HG03442 (cell line): ENCODE data around the gene GVQW3.

Experiments used
- ATAC-seq: cut with Tn5 transposase; IDR thresholded peaks from one replicate; pipeline ENCODE4 v1.9.1; 2021; ENCODE audit warnings: mild to moderate bottlenecking, moderate library complexity; ENCODE audit not compliant: unreplicated experiment

The GVQW3 gene

DNA sequence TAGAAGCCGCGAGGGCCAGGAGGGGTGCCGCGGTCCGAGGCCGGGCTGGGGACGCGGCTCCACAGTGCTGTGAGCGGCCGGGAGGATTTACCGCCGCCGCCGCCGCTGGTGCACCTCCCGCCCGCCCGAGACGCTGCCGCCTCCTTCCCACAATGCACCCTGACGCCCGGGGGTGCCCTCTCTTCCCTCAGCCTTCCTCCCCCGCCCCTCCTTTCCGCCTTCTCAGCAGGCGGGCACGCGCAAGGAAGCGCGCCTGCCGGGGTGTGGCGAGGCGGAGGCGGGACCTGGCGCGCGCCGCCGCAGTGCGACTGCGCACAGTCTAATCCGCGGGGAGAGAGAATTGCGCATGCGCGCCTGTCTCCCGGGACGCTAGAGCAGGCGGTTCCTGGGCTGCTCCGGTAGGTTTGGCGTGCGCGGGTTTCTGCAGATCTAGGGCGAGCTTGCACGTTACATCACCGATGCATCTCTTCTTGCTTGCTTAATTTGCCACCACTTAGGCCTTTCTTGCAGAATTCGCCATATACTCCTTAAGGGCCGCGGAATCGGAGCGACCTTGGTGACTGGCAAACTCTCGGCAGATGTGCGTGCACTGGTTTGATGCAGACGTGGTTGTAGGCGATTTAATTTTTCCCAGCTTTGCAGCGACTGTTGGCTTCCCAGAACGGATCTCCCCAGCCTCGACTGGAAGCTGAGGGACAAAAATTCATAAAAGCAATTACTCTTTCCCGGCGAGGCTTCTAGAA, at the start of gene GVQW3, which contains the start of gene THAP12:
TSS of gene GVQW3 (plus strand) at position 347 of the 743 bp plus-strand sequence. CDS start 506 bp downstream, outside the sequence.
TSS of gene THAP12 (minus strand) at position 156 of the 743 bp plus-strand sequence. CDS start 296 bp downstream, outside the sequence.
- peak; percentile 66 for ATAC-seq

DNA sequence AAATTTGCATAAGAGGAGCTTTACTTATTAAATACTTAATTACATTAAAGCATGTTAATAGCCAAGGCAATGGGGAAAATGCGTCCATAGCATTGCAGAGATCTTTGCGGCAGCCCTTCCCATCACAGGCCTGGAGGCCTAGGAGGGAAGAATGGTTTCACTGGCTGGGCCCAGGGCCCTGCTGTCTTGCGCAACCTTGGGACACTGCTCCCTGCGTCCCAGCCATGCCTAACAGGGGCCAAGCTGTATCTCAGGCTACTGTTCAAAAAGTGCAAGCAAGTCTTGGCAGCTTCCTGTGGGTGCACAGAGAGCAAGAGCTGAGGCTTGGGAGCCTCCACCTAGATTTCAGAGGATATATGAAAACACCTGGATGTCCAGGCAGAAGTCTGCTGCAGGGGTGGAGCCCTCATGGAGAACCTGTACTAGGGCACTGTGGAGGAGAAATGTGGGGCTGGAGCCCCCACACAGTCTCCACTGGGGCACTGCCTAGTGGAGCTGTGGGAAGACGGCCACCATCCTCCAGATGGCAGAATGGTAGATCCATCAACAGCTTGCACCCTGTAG, 46.2 kb upstream of the GVQW3 start:
- ATAC-seq: no peak

DNA sequence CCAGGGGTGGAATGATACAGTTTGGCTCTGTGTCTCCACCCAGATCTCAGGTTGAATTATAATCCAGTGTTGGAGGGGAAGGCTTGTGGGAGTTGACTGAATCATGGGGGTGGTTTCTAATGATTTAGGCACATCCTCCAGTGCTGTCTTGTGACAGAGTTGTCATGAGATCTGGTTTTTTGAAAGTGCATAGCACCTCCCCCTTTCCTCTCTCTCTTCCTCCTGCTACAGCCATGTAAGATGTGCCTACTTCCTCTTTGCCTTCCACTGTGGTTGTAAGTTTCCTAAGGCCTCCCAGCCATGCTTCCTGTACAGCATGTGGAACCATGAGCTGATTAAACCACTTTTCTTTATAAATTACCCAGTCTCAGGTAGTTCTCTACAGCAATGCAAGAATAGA, 45.3 kb upstream of the GVQW3 start:
- no peak for ATAC-seq

DNA sequence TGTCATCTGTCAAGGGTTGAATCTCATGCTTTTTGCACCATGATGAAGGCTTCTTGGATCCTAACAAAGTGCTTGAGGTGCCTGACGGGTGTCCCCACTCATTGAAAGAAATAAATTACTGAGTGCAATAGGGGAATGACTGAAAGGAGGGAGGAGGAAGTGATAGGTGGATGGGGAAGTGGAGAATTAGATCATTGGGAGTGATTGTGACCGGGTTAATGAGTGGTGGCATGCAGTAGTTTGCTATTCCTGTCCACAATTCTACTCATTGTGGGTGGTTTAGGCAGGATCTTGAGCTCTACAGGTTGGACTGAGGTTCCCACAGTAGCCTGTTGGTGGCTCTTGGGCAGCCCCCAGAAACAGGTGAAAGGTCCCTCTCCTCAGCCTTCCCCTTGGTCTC, 44.5 kb upstream of the GVQW3 start:
- ATAC-seq: no peak

DNA sequence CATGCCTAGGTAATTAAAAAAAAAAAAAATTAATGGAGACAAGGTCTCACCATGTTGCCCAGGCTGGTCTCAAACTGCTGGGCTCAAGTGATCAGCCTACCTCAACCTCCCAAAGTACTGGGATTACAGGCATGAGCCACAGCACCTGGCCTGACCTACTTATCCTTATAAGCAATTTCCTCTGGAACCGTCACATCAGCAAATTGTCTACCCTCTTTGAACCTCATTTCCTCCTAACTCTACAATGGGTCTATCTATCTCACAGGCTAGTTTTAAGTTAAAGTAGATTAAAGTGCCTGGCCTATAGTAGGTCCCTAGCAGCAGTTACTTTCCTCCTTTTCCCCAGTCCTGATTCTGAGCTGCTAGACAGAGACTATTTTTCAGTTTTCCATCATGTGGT, 43.7 kb upstream of the GVQW3 start:
- no peak for ATAC-seq

DNA sequence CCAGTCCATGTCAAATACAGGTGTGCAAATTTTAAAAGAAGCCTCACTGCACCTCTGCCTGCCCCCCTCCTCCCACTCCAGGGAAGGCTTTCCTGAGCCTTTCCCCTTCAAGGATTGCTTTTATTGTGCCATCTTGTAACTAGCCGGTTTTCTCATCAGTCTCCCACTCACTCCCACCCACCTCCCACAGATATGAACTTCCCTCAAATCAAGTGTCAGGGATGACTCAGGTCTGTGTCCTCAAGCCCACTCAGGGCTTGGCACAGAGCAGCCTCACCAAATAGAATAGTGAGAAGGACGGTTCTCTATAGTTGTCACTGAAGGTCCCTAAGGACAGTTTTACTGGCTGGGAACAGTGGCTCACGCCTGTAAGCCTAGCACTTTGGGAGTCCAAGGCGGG, 43.2 kb upstream of the GVQW3 start:
- ATAC-seq: no peak

DNA sequence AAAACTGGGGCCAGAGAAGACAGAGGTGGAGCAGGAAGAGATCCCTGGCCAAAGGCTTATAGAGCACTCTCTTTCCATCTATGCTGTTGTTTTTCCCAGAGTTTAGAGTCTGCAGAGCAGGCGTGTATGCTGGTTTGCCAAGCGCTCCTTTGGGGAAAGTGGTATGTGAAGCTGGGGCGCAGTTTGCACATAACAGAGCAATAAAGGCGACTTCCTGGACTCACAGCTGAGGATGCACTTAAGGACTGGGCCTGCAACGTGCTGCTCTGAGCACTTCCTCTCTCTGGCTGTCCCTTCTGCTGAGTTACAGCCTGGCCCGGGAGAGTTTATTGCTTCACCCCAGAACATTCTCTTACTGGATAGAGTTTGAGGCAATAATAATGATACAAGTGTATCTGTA, 41.9 kb upstream of the GVQW3 start:
- ATAC-seq: no peak

DNA sequence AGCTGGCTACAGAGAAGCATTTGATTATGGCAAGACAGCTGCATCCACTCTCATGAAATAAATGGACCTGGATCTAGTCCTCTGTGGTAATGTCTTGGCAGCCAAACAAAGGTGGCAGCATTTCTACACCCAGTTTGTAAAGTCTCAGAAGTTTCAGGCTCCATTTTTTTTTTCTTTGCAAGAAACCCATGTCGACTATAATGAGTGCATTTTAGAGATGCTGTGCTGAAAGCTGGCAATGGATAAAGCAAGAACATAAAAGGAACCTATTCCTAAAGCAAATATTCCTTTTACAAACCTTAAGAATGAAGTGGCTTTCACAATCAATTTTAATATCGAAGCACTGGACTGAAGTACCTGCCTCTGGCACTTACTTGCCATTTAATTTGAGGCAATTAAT, 33.7 kb upstream of the GVQW3 start:
- no peak for ATAC-seq

DNA sequence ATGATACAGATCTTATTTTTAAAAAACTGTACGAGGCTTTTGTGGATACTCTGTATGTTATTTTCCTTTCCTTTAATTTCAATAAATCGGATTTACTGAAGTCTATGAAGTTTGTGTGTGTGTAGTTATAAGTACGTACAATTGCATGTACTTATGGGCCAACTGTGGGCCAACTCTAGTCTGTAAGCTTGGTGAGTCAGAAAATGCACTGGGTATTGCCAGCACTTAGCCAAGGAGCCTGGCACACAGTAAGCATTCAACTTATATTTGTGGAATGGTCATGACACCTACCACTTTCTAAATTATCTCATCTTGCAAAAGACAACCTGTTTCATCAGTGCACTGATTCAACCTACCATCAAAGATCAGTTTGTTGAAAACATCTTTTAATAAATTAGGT, 32.8 kb upstream of the GVQW3 start:
- ATAC-seq: no peak

DNA sequence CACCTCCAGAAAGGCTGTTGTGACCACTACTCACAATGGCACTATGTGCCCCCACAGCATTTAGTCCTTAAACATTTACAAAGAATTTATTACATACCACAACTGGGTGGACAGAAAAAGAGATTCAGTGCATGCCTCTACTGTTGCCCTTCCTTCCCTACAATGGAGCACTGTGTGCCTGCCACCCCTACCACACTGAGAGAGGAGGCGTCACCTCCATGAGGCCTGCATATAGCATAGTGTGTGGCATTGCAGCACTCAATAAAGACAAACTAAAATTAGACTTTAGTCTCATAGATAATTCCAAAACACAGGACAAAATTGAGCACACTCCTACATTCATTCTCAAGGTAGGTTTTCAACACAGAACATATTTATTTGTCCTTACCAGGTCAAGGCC, 26.0 kb upstream of the GVQW3 start:
- no peak for ATAC-seq

DNA sequence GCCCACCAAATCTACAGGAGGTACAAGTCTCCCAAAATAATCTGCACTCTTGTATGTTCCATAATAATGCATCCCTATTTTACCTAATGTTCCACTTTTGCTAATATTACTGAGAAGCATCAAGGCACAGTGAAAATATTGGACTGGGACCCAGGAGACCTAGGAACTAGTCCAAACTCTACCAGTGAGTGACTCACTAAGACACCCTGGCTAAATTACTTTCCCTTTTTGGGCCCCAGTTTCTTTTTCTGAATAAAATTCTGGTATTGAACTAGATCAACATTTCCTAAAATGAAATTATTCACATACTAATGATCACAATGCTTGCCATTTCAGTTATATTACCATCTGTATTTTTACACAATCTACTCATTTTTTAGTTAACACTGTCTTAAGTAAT, 19.7 kb upstream of the GVQW3 start:
- no peak for ATAC-seq

DNA sequence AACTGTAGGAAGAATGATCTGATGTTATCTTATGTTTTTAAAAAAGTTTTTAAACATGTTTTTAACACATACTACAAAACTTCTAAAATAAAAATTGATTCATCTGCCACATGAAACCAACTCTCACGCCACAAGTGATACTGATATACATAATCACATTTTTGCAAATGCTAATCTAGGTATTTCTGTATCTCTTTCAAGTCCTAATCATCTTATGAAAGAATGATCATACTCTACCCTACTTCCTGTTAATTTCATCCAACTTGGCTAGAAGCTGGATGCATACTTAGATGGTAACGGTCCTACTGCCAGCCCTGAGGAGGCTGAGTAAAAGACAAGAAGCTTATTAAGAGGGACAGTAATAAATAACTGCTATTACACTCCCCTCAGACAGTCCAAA, 19.3 kb upstream of the GVQW3 start:
- ATAC-seq: no peak

DNA sequence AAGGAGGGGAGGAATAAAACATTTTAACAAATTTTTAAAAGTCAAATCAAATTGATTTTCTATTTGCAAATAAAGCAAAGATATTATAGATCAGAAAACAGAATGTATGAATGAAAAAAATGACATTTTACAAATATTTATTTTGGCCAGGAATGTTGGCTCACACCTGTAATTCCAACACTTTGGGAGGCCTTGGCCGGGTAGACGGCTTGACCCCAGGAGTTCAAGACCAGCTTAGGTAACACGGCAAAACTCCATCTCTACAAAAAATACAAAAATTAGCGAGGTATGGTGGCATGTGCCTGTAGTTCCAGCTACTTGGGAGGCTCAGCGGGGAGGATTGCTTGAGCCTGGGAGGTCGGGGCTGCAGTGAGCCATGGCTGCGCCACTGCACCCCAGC, 18.4 kb upstream of the GVQW3 start:
- ATAC-seq: no peak

DNA sequence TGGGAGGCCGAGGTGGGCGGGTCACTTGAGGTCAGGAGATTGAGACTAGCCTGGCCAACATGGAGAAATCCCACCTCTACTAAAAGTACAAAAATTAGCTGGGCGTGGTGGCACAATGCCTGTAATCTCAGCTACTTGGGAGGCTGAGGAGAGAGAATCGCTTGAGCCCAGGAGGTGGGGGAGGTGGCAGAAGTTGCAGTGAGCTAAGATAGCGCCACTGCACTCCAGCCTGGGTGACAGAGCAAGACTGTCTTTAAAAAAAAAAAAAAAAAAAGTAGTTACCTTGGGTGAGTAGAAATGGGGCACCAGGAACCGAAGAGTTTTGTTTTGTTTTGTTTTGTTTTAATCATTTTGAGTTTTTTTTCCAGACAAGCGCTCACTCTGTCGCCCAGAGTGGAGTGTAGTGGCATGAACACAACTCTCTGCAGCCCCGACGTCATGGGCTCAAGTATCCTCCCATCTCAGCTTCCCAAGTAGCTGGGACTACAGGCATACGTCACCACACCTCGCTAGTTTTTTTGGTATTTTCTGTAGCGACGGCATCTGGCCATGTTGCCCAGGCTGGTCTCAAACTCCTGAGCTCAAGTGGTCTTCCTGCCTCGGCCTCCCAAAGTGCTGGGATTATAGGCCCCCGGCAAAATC, 16.0 kb upstream of the GVQW3 start:
- ATAC-seq: no peak

DNA sequence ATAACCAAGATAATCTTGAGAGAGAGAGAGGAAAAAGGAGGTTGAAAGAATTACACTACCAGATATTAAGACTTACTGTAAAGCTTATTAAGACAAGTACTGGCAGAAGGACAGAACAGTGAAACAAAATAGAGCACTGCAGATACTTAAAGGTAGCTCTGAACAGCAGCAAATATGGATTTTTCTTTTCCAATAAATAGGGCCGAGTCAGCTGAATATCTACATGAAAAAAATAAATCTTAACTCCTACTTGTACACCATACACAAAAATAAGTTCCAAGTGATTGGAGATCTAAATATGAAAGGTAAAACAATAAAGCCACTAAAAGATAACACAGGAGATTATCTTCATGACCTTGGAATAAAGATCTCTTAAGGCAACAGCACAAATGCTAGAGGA, 12.6 kb upstream of the GVQW3 start:
- ATAC-seq: no peak

DNA sequence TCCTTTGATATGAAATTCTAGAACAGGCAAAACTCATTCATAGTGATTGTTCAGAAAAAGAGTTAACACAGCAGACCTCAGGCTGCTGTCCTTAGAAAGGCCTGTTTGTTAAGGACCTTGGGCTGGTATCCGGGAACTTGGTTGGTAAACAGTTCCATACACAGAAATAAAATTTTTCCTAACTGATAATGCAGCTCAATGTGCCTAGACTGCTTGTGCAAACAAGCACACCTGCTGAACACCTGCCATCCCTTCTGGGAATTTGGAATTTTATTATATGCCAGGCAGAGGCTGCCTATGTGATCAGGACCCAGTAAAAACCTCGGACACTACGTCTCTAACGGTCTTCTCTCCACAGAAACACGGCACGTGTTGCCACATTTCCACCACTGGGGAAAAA, 11.7 kb upstream of the GVQW3 start:
- no peak for ATAC-seq

DNA sequence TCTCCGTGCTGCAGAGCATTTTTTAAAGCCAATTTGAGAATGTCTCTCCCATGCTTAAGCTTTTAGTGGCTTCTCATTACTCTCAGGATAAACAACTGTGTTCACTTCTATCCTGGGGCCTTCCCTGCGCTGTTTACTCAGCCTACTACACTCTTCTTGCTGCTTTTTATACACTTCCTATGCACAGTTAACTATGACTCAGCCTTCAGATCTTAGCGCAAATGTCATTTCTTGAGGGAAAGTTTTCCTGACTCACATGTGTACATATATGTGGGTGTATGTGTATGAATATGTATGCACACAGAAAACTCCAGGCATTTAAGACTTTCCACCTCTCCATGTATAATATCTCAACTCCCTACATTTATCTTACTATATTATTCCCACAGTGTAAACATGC, 10.0 kb upstream of the GVQW3 start:
- ATAC-seq: peak; percentile 83

DNA sequence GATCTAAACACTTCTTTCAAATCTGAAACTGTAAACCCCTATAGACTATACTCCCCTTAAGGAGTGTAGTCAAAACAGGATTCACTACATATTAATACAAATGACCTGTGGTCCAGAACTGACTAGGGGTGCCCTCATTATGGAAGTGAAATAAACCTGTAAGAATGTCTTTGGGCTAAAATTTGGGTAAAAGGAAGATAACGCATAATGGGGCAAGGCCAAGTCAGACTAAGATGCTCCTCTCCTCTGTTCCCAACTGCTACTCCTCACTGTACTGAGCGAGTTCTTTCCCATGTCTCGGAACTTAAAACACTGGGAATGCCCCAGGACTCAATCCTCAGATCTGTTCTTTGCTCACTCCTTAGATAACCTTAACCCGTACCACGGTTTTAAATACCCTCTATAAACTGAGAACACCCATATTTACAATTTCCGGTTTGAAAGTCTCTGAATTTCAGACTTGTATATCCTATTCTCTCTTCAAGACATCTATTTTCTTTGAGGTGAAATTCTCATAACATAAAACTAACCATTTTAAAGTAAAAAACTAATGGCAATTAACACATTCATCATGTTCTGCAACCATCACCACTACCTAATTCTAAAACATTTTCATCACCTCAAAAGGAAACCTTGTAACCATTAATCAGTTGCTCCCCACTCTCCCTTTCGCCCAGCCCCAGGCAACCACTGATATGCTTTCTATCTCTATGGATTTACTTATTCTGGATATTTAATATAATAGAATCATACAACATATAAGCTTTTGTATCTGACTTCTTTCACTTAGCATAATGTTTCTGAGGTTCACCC, 4.2 kb upstream of the GVQW3 start:
- peak; percentile 28 for ATAC-seq

DNA sequence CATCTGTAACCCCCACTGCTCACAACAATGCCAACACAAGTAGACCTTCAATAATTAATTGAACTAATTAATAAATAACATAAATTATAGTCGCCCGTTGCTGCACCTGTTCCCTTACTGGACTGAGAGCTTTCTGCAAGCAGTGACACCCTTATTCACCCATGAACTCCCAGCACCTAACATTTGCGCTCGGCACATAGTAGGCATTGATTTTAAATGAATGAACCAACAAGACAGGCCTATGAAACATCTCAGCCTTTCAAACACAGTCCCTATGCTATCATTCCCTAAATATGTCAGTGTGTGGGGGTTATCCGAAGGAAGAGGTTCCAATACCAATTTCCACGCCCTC, 1.3 kb upstream of the GVQW3 start:
- no peak for ATAC-seq

DNA sequence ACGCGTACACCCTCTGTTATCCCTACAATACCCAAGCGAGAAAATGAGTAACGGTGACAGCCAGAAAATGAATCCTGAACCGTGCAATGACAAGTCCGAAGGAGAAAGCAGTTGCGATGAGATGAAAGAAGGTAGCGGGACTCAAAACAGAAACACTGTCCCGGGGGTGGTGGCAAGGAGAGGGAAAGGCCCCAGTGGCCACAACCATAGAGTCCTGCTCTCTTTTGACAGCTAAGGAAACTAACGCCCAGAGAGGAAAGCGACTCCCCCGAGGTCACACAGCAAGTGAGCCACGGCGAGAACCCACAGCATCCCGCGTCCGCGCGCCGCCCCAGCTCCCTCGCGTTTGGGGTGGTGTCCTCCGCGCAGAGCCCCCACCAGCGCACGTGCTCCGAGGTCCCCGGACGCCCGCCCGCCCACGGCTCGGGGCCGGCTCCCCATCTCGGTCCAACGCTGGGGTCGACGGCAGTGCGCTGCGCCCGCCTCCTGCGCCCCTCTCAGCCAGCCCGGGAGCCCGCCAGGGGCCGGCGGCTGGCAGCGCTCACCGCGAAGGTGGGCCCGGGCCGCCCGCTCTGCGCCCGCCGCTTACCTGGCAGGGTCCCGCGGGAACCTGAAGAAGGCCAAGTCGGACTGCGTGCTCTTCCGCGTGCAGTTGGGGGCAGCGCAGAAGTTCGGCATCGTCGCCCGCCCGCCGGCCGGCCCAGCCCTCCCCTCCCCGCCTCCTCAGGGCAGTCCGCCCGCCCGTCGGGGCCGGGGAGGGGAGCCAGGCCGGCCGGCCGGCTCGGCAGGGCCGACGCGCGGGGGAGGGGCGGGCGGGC, 755 bp upstream of the GVQW3 start:
- no peak for ATAC-seq

DNA sequence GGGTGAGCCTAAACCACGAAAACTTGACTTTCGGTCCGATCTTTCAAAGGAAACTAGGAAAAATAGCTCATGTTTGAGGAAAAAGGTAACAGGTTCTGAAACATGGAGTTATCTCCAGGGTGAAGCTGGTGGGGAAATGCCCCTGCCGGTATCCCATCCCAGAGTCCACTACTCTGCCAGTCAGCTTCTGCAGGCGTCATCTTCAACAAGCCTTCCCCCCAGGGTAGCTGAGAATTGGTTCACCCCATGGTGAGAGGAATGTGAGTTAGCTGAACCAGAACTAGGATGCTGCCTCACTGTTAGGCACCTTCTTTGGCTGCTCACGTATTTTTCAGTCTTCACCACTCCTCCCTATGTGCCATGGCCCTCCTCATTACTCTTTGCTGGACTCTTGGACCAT, 1.1 kb downstream of the GVQW3 start:
- ATAC-seq: no peak
